SK-N-SH (cell line): ENCODE data around the gene SLC39A3. TPM values are rescaled to one million over a fixed set of nuclear protein-coding genes. Genes with fewer than 3 reads are reported as not detected.

Experiments used
- CTCF ChIA-PET: fragments of 300-600, 350-600 bp; formaldehyde crosslinking; extraction: SDS; loops from one replicate; lab custom pipeline; 2021; lab: Yijun Ruan, JAX
- POLR2A ChIA-PET: fragments of 350-600 bp; sonication (Branson Sonifier 250); formaldehyde crosslinking; extraction: SDS; loops from one replicate; lab custom pipeline; 2020; ENCODE audit warnings: antibody characterized with exemption, inconsistent platforms; lab: Yijun Ruan, JAX
- DNase-seq: peaks from one replicate; pipeline ENCODE4 v3.0.0; 2012
- H2AFZ ChIP-seq: fragments of 200-600 bp; sonication (generic); 2 replicates; pipeline ENCODE4 v1.8.1; 2016; ENCODE audit warnings: antibody characterized with exemption, mild to moderate bottlenecking, low read depth
- H3F3A ChIP-seq: fragments of 200-600 bp; sonication (generic); replicated peaks from 2 replicates; pipeline ENCODE3; 2016; ENCODE audit warnings: antibody characterized with exemption, mild to moderate bottlenecking; ENCODE audit not compliant: insufficient read depth
- H3K27ac ChIP-seq, 2 experiments: fragments of 200-500 bp in 1 of 2; fragments of 200-600 bp in 1 of 2; sonication (Bioruptor generic) in 1 of 2; sonication (generic), shearing (Covaris generic) in 1 of 2; 2 replicates each; pipeline versions ENCODE4 v1.5.1 to v1.6.1; 2014 to 2016; ENCODE audit warnings: low read depth in 2 of 2, inconsistent platforms in 1 of 2, low read length in 1 of 2, mild to moderate bottlenecking in 1 of 2, mixed read lengths in 1 of 2
- H3K27me3 ChIP-seq: fragments of 200-600 bp; sonication (generic), shearing (Covaris generic); 2 replicates; pipeline ENCODE4 v1.6.1; 2016; ENCODE audit warnings: mixed run types; ENCODE audit not compliant: insufficient read depth
- H3K36me3 ChIP-seq, 2 experiments: fragments of 200-500 bp in 1 of 2; fragments of 200-600 bp in 1 of 2; sonication (Bioruptor generic) in 1 of 2; sonication (generic) in 1 of 2; replicated peaks in 1 of 2; 2 replicates each; pipeline versions ENCODE3 to v1.5.1; 2014 to 2016; ENCODE audit warnings: low read length in 1 of 2, mild to moderate bottlenecking in 1 of 2; ENCODE audit not compliant: insufficient read depth in 2 of 2, control insufficient read depth in 1 of 2
- H3K4me1 ChIP-seq, 2 experiments: fragments of 200-500 bp in 1 of 2; fragments of 200-600 bp in 1 of 2; sonication (Bioruptor generic) in 1 of 2; sonication (generic), shearing (Covaris generic) in 1 of 2; 2 replicates each; pipeline versions ENCODE4 v1.5.1 to v1.6.1; 2014 to 2016; ENCODE audit warnings: low read depth in 1 of 2, low read length in 1 of 2, mixed run types in 1 of 2; ENCODE audit not compliant: insufficient read depth in 2 of 2, control insufficient read depth in 1 of 2
- H3K4me2 ChIP-seq: fragments of 200-600 bp; sonication (generic), shearing (Covaris generic); 2 replicates; pipeline ENCODE4 v1.6.1; 2017; ENCODE audit warnings: mixed run types
- H3K4me3 ChIP-seq, 2 experiments: fragments of 200-500 bp in 1 of 2; fragments of 200-600 bp in 1 of 2; sonication (Bioruptor generic) in 1 of 2; sonication (generic), shearing (Covaris generic) in 1 of 2; 2 replicates each; pipeline versions ENCODE4 v1.5.1 to v1.8.1; 2014 to 2016; ENCODE audit warnings: low read depth in 2 of 2, inconsistent platforms in 1 of 2, low read length in 1 of 2, mild to moderate bottlenecking in 1 of 2, mixed read lengths in 1 of 2, moderate library complexity in 1 of 2
- H3K79me2 ChIP-seq: fragments of 200-600 bp; sonication (generic); 2 replicates; pipeline ENCODE4 v1.8.1; 2017; ENCODE audit warnings: mild to moderate bottlenecking; ENCODE audit not compliant: insufficient read depth
- H3K9ac ChIP-seq: fragments of 200-600 bp; sonication (generic); 2 replicates; pipeline ENCODE4 v1.6.1; 2017; ENCODE audit warnings: mixed run types
- H3K9me2 ChIP-seq: fragments of 200-600 bp; sonication (generic); 2 replicates; pipeline ENCODE4 v1.6.1; 2017; ENCODE audit warnings: mixed run types
- H3K9me3 ChIP-seq: fragments of 200-600 bp; sonication (generic); 2 replicates; pipeline ENCODE4 v1.6.1; 2017; ENCODE audit warnings: mixed run types, mild to moderate bottlenecking, moderate library complexity
- H4K20me1 ChIP-seq: fragments of 200-600 bp; sonication (generic); 2 replicates; pipeline ENCODE4 v1.6.1; 2017; ENCODE audit warnings: mild to moderate bottlenecking, mixed run types; ENCODE audit not compliant: insufficient read depth
- ELF1 ChIP-seq: IDR thresholded peaks from 2 replicates; pipeline ENCODE4 v1.4.0; 2012
- FOXJ3 ChIP-seq: sonication (generic); formaldehyde crosslinking; IDR thresholded peaks from 2 replicates; pipeline ENCODE4 v1.5.1; 2020; ENCODE audit warnings: mild to moderate bottlenecking, missing genetic modification reagents
- GABPA ChIP-seq: IDR thresholded peaks from 2 replicates; pipeline ENCODE4 v1.4.0; 2012; ENCODE audit warnings: low read depth, mild to moderate bottlenecking
- JUND ChIP-seq: IDR thresholded peaks from 2 replicates; pipeline ENCODE4 v1.4.0; 2012
- MEF2A ChIP-seq: IDR thresholded peaks from 2 replicates; pipeline ENCODE4 v1.4.0; 2012; ENCODE audit warnings: low read depth, borderline replicate concordance
- MXI1 ChIP-seq: IDR thresholded peaks from 2 replicates; pipeline ENCODE4 v1.6.1; 2012; ENCODE audit warnings: mild to moderate bottlenecking, low read depth, low read length, improper control_type of control experiment
- NFIC ChIP-seq: IDR thresholded peaks from 2 replicates; pipeline ENCODE4 v1.4.0; 2012; ENCODE audit warnings: borderline replicate concordance
- NRF1 ChIP-seq: IDR thresholded peaks from 2 replicates; pipeline ENCODE4 v1.6.1; 2012; ENCODE audit warnings: low read depth, mild to moderate bottlenecking, low read length
- RAD21 ChIP-seq: IDR thresholded peaks from 2 replicates; pipeline ENCODE4 v1.6.1; 2012; ENCODE audit warnings: mild to moderate bottlenecking, low read length
- RFX5 ChIP-seq: IDR thresholded peaks from 2 replicates; pipeline ENCODE4 v1.6.1; 2012; ENCODE audit warnings: mild to moderate bottlenecking, improper control_type of control experiment, low read length
- SIN3A ChIP-seq: IDR thresholded peaks from 2 replicates; pipeline ENCODE4 v1.6.1; 2012; ENCODE audit warnings: low read depth, mild to moderate bottlenecking, low read length, moderate library complexity, borderline replicate concordance
- TEAD4 ChIP-seq: IDR thresholded peaks from 2 replicates; pipeline ENCODE4 v1.4.0; 2012; ENCODE audit warnings: mild to moderate bottlenecking, borderline replicate concordance; ENCODE audit not compliant: insufficient read depth
- YY1 ChIP-seq: IDR thresholded peaks from 2 replicates; pipeline ENCODE4 v1.4.0; 2012; ENCODE audit warnings: low read depth, mild to moderate bottlenecking
- WGBS: methylation state at CpG from one replicate; pipeline ENCODE4 v1.1.6; 2017; ENCODE audit warnings: low lambda C conversion rate; 5-methylcytosine and 5-hydroxymethylcytosine counted together
- polyA plus RNA-seq, 3 experiments: library from polyadenylated mRNA; depleted of rRNA; stranded (reverse); fragments of >200 nt; gene quantifications; 2 replicates each; pipeline ENCODE4 v1.2.3, GENCODE V29; 2012
- TF ChIP-seq, protein P1 (sequence below): IDR thresholded peaks from 2 replicates; pipeline ENCODE4 v1.4.0; 2012; ENCODE audit warnings: low read depth, borderline replicate concordance
- TF ChIP-seq, protein P2 (sequence below): fragments of 150-350 bp; IDR thresholded peaks from 2 replicates; pipeline ENCODE4 v1.6.1; 2016; ENCODE audit warnings: mild to moderate bottlenecking, low read depth, low read length
- TF ChIP-seq, protein P3 (sequence below): IDR thresholded peaks from 2 replicates; pipeline ENCODE4 v1.4.0; 2012; ENCODE audit warnings: low read depth
- TF ChIP-seq, protein P4 (sequence below): IDR thresholded peaks from 2 replicates; pipeline ENCODE4 v1.4.0; 2012; ENCODE audit warnings: low read depth, borderline replicate concordance

The SLC39A3 gene
- polyA plus RNA-seq, 1 of the 3 experiments (the other 2 are of a cell fraction), result 45.2 TPM

DNA sequence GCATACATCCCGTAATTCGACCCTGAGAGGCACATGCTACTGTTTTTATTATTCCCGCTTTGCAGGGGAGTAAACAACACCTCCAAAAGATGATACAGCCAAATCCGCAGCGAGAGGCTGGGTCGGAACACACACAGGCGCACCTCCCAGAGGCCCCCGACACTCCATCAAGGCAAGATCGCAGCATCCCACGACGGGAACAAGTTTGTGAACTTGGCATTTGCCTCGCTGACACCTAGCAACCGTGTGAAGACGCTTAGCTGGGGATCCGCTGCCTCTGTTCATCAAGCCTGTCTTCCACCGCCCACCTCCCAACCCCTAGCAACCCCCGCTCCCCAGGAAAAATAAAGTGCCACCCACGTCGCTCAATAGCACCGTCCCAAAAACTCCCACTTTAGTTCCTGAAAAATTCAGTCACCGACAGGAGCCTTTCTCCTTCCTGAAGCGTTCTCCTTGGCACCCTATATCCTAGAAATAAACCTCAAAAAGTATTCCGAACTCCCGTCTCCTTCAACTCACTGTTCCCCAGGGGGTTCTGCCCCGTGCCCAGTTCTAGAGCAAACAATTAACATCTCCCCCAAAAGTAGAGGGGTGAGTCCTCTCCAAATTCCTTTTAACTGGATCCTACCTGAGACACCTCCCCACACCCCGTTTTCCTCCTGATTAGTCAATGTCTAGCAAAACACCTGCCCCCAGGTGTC lies 39.0 kb downstream of the SLC39A3 start:
- Histone ChIP-seq H3K9me2 (no peaks in the 10 kb centered on the region), H4K20me1 (no peaks in the 10 kb centered on the region), H3K4me3 (no peak overlapping the region), H3K79me2 (no peaks in the 10 kb centered on the region), H3K9me3 (no peaks in the 10 kb centered on the region), H2AFZ (no peak overlapping the region)
- WGBS, result 76% methylated on average over 24 of the region's 26 CpGs
- TF ChIP-seq, protein P1, sequence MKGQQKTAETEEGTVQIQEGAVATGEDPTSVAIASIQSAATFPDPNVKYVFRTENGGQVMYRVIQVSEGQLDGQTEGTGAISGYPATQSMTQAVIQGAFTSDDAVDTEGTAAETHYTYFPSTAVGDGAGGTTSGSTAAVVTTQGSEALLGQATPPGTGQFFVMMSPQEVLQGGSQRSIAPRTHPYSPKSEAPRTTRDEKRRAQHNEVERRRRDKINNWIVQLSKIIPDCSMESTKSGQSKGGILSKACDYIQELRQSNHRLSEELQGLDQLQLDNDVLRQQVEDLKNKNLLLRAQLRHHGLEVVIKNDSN, result no peak
- TF ChIP-seq, protein P2, sequence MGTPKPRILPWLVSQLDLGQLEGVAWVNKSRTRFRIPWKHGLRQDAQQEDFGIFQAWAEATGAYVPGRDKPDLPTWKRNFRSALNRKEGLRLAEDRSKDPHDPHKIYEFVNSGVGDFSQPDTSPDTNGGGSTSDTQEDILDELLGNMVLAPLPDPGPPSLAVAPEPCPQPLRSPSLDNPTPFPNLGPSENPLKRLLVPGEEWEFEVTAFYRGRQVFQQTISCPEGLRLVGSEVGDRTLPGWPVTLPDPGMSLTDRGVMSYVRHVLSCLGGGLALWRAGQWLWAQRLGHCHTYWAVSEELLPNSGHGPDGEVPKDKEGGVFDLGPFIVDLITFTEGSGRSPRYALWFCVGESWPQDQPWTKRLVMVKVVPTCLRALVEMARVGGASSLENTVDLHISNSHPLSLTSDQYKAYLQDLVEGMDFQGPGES, result no peak
- no peak for TF ChIP-seq NFIC
- TF ChIP-seq MEF2A, result no peak
- TF ChIP-seq YY1, result no peak
- TF ChIP-seq NRF1, result no peak
- no peak for TF ChIP-seq RAD21
- TF ChIP-seq FOXJ3 (CRISPR knock-in tag), result no peak
- no peak for TF ChIP-seq MXI1
- no peak for TF ChIP-seq TEAD4
- TF ChIP-seq ELF1, result no peak
- TF ChIP-seq, all 33 proteins: peak for 0
- H3K27me3 ChIP-seq, result no peaks in the 10 kb centered on the region; the same call in 1 of the 2 replicates
- no peak overlapping the region for H3K9ac ChIP-seq
- peaks cover 0 to 5% of the 10 kb centered on the region in 2 experiments; a peak in 1 of 4 replicates for H3K4me1 ChIP-seq
- no peak overlapping the region for H3K4me2 ChIP-seq
- POLR2A ChIA-PET, result interaction anchor here (1.1 kb wide), 1 partner anchor 19 kb away, joined by 3 read pairs; no protein-coding TSS in a partner anchor
- no peak for DNase-seq
- CTCF ChIA-PET, result interaction anchor here (0.8 to 3.5 kb wide), 4 partner anchors 15 to 181 kb away, joined by 3 to 14 read pairs (median 3); no protein-coding TSS in a partner anchor
- no peaks in the 10 kb centered on the region for H3F3A ChIP-seq
- no peak overlapping the region for H3K27ac ChIP-seq
- H3K36me3 ChIP-seq, result no peaks in the 10 kb centered on the region

DNA sequence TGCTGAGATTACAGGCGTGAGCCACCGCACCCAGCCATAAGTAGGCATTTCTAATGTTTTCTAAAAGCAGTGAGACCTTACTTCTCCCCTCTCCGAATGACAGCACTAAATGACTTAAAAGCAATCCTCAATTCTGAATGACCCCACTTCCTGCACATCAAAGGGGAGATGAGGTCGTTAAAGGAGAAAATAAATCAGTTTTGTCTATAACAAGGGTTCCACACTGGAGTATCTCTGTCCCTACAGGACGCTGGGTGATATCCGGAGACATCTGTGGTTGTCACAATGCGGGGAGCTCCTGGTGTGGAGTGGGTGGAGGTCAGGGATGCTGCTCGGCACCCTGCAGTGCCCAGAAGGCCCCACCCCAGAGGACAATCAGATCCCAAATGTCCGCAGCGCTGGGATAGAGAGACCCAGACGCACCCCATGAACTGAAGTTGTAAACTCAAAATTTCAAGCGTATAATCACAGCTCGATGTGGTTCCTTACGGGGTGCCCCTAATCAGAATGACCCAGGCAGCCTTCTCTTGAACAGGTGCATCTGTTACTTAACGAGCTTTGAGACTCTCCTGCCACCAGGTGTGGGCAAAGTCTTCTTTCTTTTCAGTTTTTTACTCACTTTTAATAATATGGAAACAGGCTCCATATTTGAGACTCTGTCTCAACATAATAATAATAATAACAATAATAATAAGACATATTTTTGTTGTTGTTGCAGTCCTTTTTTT lies 40.2 kb downstream of the SLC39A3 start:
- no peaks in the 10 kb centered on the region for H3K9me3 ChIP-seq
- no peak overlapping the region for H2AFZ ChIP-seq
- 69% methylated on average over 11 of the region's 15 CpGs for WGBS
- no peak for DNase-seq
- CTCF ChIA-PET, result interaction anchor here (3.5 kb wide), 1 partner anchor 51 kb away, joined by 14 read pairs; no protein-coding TSS in a partner anchor
- H3K4me3 ChIP-seq, result no peak overlapping the region
- H3K9me2 ChIP-seq, result no peaks in the 10 kb centered on the region
- no peaks in the 10 kb centered on the region for H3K27me3 ChIP-seq
- peaks cover 0 to 5% of the 10 kb centered on the region in 2 experiments; a peak in 1 of 4 replicates for H3K4me1 ChIP-seq
- H3K9ac ChIP-seq, result no peak overlapping the region
- H3K27ac ChIP-seq, result no peak overlapping the region
- H3K79me2 ChIP-seq, result no peaks in the 10 kb centered on the region
- no peak for TF ChIP-seq RFX5
- TF ChIP-seq JUND, result no peak
- TF ChIP-seq NFIC, result no peak
- no peak for TF ChIP-seq ELF1
- TF ChIP-seq MEF2A, result no peak
- TF ChIP-seq RAD21, result no peak
- no peak for TF ChIP-seq NRF1
- TF ChIP-seq GABPA, result no peak
- no peak for TF ChIP-seq SIN3A
- TF ChIP-seq, protein P3, sequence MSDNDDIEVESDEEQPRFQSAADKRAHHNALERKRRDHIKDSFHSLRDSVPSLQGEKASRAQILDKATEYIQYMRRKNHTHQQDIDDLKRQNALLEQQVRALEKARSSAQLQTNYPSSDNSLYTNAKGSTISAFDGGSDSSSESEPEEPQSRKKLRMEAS, result no peak
- TF ChIP-seq, protein P1, result no peak
- TF ChIP-seq, protein P4, sequence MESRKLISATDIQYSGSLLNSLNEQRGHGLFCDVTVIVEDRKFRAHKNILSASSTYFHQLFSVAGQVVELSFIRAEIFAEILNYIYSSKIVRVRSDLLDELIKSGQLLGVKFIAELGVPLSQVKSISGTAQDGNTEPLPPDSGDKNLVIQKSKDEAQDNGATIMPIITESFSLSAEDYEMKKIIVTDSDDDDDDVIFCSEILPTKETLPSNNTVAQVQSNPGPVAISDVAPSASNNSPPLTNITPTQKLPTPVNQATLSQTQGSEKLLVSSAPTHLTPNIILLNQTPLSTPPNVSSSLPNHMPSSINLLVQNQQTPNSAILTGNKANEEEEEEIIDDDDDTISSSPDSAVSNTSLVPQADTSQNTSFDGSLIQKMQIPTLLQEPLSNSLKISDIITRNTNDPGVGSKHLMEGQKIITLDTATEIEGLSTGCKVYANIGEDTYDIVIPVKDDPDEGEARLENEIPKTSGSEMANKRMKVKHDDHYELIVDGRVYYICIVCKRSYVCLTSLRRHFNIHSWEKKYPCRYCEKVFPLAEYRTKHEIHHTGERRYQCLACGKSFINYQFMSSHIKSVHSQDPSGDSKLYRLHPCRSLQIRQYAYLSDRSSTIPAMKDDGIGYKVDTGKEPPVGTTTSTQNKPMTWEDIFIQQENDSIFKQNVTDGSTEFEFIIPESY, result no peak
- no peak for TF ChIP-seq MXI1
- TF ChIP-seq, all 33 proteins: peak for 0
- no peaks in the 10 kb centered on the region for H4K20me1 ChIP-seq
- no peaks in the 10 kb centered on the region for H3K36me3 ChIP-seq
- no peak overlapping the region for H3K4me2 ChIP-seq
- POLR2A ChIA-PET, result no interaction called here
- no peaks in the 10 kb centered on the region for H3F3A ChIP-seq
